HepG2 (cell line): ENCODE results near the gene MRPL28. TPM values are rescaled to one million over a fixed set of nuclear protein-coding genes. Genes with fewer than 3 reads are reported as not detected.

Source experiments
- CREB3 ChIP-seq: sonication (generic); formaldehyde crosslinking; IDR thresholded peaks from 2 replicates; pipeline ENCODE4 v1.5.0; 2020; ENCODE audit warnings: missing genetic modification reagents
- HIC2 ChIP-seq: sonication (generic); formaldehyde crosslinking; IDR thresholded peaks from 2 replicates; pipeline ENCODE4 v1.9.0; 2022; ENCODE audit warnings: low read depth, missing genetic modification reagents
- LCORL ChIP-seq, 2 experiments: fragments of 450-650 bp in 1 of 2; sonication (generic) in 1 of 2; formaldehyde crosslinking in 1 of 2; IDR thresholded peaks; 2 replicates each; pipeline versions ENCODE4 v1.5.0 to v1.6.1; 2017 to 2020; ENCODE audit warnings: antibody characterized with exemption in 1 of 2, missing genetic modification reagents in 1 of 2
- PAX8 ChIP-seq: sonication (generic); formaldehyde crosslinking; IDR thresholded peaks from 2 replicates; pipeline ENCODE4 v1.8.0; 2022; ENCODE audit warnings: mild to moderate bottlenecking, missing genetic modification reagents, borderline replicate concordance
- PRPF4 ChIP-seq: fragments of 200-400 bp; formaldehyde crosslinking; IDR thresholded peaks from 2 replicates; pipeline ENCODE4 v1.6.1; 2016; ENCODE audit warnings: low read length, low read depth; ENCODE audit not compliant: poor library complexity, severe bottlenecking
- RBFOX2 ChIP-seq: fragments of 200-400 bp; formaldehyde crosslinking; IDR thresholded peaks from 2 replicates; pipeline ENCODE4 v1.6.1; 2017; ENCODE audit warnings: low read depth, mild to moderate bottlenecking, low read length
- SALL1 ChIP-seq: sonication (generic); formaldehyde crosslinking; IDR thresholded peaks from 2 replicates; pipeline ENCODE4 v1.8.0; 2022; ENCODE audit warnings: mild to moderate bottlenecking, missing genetic modification reagents
- ZNF124 ChIP-seq: sonication (generic); formaldehyde crosslinking; IDR thresholded peaks from 2 replicates; pipeline ENCODE4 v1.4.0; 2020; ENCODE audit warnings: missing genetic modification reagents
- ZNF598 ChIP-seq: sonication (generic); formaldehyde crosslinking; IDR thresholded peaks from 2 replicates; pipeline ENCODE4 v1.5.1; 2020; ENCODE audit warnings: mild to moderate bottlenecking, missing genetic modification reagents, borderline replicate concordance
- polyA plus RNA-seq, 8 experiments: library from polyadenylated mRNA; depleted of rRNA in 3 of 8; stranded (reverse) in 7 of 8; unstranded in 1 of 8; fragments of >200 nt; fragmentation: Illumina TruSeq in 4 of 8; extraction: Trizol in 4 of 8; gene quantifications; 2 replicates each; pipeline versions ENCODE4 v1.2.1 to v1.2.3, GENCODE V29; 2011 to 2016; ENCODE audit warnings: low read depth in 4 of 8, missing spikeins in 1 of 8, mixed read lengths in 1 of 8; ENCODE audit not compliant: insufficient read depth in 1 of 8
- total RNA-seq, 5 experiments: library from RNA; depleted of rRNA; stranded (reverse); fragments of >200 nt; fragmentation: Illumina TruSeq; extraction: Trizol; gene quantifications; 2 replicates each; pipeline ENCODE4 v1.2.3, GENCODE V29; 2016; ENCODE audit warnings: low read depth in 1 of 5
- TF ChIP-seq, protein P1 (sequence below): sonication (generic); formaldehyde crosslinking; IDR thresholded peaks from 2 replicates; pipeline ENCODE4 v1.4.0; 2020; ENCODE audit warnings: missing genetic modification reagents
- TF ChIP-seq, protein P2 (sequence below): sonication (generic); IDR thresholded peaks from 2 replicates; pipeline ENCODE4 v1.6.1; 2016; ENCODE audit warnings: low read depth, borderline replicate concordance
- TF ChIP-seq, protein P3 (sequence below): sonication (generic); formaldehyde crosslinking; IDR thresholded peaks from 2 replicates; pipeline ENCODE4 v1.4.0; 2020; ENCODE audit warnings: mild to moderate bottlenecking, missing genetic modification reagents, borderline replicate concordance
- TF ChIP-seq, protein P4 (sequence below): sonication (generic); formaldehyde crosslinking; IDR thresholded peaks from 2 replicates; pipeline ENCODE4 v1.8.0; 2022; ENCODE audit warnings: missing genetic modification reagents, mild to moderate bottlenecking, borderline replicate concordance
- TF ChIP-seq, protein P5 (sequence below): sonication (generic); formaldehyde crosslinking; IDR thresholded peaks from 2 replicates; pipeline ENCODE4 v1.5.1; 2020; ENCODE audit warnings: missing genetic modification reagents, mild to moderate bottlenecking, borderline replicate concordance

Gene MRPL28
- total and polyA plus RNA-seq, 2 of the 13 experiments (the other 11 are each of a cell fraction or from before 2014, with no cell fraction given): 114 to 135 TPM

- TF ChIP-seq PRPF4: no peak
- no peak for TF ChIP-seq ZNF598
- no peak for TF ChIP-seq LCORL (IDR thresholded peaks at IDR 0.05)
- no peak for TF ChIP-seq LCORL (CRISPR knock-in tag; IDR thresholded peaks at IDR 0.05)
- no peak for TF ChIP-seq PAX8 (CRISPR knock-in tag)
- TF ChIP-seq RBFOX2: peak; percentile 51
- TF ChIP-seq, protein P1, sequence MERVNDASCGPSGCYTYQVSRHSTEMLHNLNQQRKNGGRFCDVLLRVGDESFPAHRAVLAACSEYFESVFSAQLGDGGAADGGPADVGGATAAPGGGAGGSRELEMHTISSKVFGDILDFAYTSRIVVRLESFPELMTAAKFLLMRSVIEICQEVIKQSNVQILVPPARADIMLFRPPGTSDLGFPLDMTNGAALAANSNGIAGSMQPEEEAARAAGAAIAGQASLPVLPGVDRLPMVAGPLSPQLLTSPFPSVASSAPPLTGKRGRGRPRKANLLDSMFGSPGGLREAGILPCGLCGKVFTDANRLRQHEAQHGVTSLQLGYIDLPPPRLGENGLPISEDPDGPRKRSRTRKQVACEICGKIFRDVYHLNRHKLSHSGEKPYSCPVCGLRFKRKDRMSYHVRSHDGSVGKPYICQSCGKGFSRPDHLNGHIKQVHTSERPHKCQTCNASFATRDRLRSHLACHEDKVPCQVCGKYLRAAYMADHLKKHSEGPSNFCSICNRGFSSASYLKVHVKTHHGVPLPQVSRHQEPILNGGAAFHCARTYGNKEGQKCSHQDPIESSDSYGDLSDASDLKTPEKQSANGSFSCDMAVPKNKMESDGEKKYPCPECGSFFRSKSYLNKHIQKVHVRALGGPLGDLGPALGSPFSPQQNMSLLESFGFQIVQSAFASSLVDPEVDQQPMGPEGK (CRISPR knock-in tag): peak; percentile 36; the same call in 1 of the 2 replicates
- TF ChIP-seq, protein P2, sequence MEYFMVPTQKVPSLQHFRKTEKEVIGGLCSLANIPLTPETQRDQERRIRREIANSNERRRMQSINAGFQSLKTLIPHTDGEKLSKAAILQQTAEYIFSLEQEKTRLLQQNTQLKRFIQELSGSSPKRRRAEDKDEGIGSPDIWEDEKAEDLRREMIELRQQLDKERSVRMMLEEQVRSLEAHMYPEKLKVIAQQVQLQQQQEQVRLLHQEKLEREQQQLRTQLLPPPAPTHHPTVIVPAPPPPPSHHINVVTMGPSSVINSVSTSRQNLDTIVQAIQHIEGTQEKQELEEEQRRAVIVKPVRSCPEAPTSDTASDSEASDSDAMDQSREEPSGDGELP: peak; percentile 77
- TF ChIP-seq, protein P3, sequence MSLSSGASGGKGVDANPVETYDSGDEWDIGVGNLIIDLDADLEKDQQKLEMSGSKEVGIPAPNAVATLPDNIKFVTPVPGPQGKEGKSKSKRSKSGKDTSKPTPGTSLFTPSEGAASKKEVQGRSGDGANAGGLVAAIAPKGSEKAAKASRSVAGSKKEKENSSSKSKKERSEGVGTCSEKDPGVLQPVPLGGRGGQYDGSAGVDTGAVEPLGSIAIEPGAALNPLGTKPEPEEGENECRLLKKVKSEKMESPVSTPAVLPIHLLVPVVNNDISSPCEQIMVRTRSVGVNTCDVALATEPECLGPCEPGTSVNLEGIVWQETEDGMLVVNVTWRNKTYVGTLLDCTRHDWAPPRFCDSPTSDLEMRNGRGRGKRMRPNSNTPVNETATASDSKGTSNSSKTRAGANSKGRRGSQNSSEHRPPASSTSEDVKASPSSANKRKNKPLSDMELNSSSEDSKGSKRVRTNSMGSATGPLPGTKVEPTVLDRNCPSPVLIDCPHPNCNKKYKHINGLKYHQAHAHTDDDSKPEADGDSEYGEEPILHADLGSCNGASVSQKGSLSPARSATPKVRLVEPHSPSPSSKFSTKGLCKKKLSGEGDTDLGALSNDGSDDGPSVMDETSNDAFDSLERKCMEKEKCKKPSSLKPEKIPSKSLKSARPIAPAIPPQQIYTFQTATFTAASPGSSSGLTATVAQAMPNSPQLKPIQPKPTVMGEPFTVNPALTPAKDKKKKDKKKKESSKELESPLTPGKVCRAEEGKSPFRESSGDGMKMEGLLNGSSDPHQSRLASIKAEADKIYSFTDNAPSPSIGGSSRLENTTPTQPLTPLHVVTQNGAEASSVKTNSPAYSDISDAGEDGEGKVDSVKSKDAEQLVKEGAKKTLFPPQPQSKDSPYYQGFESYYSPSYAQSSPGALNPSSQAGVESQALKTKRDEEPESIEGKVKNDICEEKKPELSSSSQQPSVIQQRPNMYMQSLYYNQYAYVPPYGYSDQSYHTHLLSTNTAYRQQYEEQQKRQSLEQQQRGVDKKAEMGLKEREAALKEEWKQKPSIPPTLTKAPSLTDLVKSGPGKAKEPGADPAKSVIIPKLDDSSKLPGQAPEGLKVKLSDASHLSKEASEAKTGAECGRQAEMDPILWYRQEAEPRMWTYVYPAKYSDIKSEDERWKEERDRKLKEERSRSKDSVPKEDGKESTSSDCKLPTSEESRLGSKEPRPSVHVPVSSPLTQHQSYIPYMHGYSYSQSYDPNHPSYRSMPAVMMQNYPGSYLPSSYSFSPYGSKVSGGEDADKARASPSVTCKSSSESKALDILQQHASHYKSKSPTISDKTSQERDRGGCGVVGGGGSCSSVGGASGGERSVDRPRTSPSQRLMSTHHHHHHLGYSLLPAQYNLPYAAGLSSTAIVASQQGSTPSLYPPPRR: no peak
- TF ChIP-seq, protein P4, sequence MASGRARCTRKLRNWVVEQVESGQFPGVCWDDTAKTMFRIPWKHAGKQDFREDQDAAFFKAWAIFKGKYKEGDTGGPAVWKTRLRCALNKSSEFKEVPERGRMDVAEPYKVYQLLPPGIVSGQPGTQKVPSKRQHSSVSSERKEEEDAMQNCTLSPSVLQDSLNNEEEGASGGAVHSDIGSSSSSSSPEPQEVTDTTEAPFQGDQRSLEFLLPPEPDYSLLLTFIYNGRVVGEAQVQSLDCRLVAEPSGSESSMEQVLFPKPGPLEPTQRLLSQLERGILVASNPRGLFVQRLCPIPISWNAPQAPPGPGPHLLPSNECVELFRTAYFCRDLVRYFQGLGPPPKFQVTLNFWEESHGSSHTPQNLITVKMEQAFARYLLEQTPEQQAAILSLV (CRISPR knock-in tag): no peak
- TF ChIP-seq, protein P5, sequence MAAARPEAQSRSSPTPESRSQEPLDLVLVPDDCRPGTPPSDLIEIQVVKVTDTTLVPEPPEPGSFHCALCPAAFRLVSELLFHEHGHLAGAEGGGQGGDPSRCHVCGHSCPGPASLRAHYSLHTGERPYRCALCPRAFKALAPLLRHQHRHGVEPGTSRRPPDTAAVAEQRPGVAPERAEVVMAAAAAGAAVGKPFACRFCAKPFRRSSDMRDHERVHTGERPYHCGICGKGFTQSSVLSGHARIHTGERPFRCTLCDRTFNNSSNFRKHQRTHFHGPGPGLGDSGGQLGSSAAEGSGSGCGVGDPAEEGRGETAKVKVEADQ (CRISPR knock-in tag): no peak
- TF ChIP-seq HIC2 (CRISPR knock-in tag): peak; percentile 85
- no peak for TF ChIP-seq ZNF124 (CRISPR knock-in tag)
- peak; percentile 22; the same call in 1 of the 2 replicates for TF ChIP-seq SALL1 (CRISPR knock-in tag)
- no peak for TF ChIP-seq CREB3 (CRISPR knock-in tag)
These were observed 9.0 kb upstream of the MRPL28 start (continued) for GRCh38 chr16:379183-379960.
